Panc1 (cell line): ENCODE measurements around the gene ATF1. TPM values are rescaled to one million over a fixed set of nuclear protein-coding genes. Genes with fewer than 3 reads are reported as not detected.

Experiments used
- ATAC-seq: fragments of 200-7000 bp; cut with Tn5 transposase; 2 replicates; pipeline ENCODE4 v1.9.1; 2020; ENCODE audit warnings: mild to moderate bottlenecking, moderate library complexity
- BruUV-seq: library from RNA; stranded (reverse); fragments of 400-500 nt; replicated peaks from 2 replicates; lab custom pipeline; 2021; lab: Mats Ljungman, UMichigan
- CTCF ChIA-PET: fragments of 300-600 bp; sonication (Branson Sonifier 250); formaldehyde crosslinking; loops from one replicate; lab custom pipeline; 2022; ENCODE audit warnings: antibody characterized with exemption; lab: Charles Lee
- POLR2A ChIA-PET: fragments of 300-600 bp; sonication (Branson Sonifier 250); formaldehyde crosslinking; loops from one replicate; lab custom pipeline; 2022; ENCODE audit warnings: antibody characterized with exemption; lab: Charles Lee
- DNase-seq: peaks from one replicate; pipeline ENCODE4 v3.0.0-alpha.2; 2010; ENCODE audit warnings: low read depth, low spot score
- H3K27ac ChIP-seq: 2 replicates; pipeline ENCODE4 v1.5.1; 2011; ENCODE audit warnings: mild to moderate bottlenecking, low read length, inconsistent platforms
- H3K27me3 ChIP-seq: fragments of 200-500 bp; sonication (Bioruptor generic); 2 replicates; pipeline ENCODE4 v1.6.0; 2014; ENCODE audit warnings: low read length, inconsistent platforms; ENCODE audit not compliant: control insufficient read depth, insufficient read depth
- H3K36me3 ChIP-seq: fragments of 200-500 bp; sonication (Bioruptor generic); 2 replicates; pipeline ENCODE4 v1.5.1; 2014; ENCODE audit warnings: inconsistent platforms, mild to moderate bottlenecking, low read length, moderate library complexity; ENCODE audit not compliant: control insufficient read depth, insufficient read depth
- H3K4me1 ChIP-seq: 2 replicates; pipeline ENCODE4 v1.5.1; 2011; ENCODE audit warnings: inconsistent platforms, mild to moderate bottlenecking, low read length, moderate library complexity; ENCODE audit not compliant: control insufficient read depth, insufficient read depth
- H3K4me3 ChIP-seq, 2 experiments: 2 replicates each; pipeline ENCODE4 v1.5.1; 2011 to 2012; ENCODE audit warnings: low read depth in 2 of 2, low read length in 2 of 2, mild to moderate bottlenecking in 2 of 2, inconsistent platforms in 1 of 2, moderate library complexity in 1 of 2
- H3K9me3 ChIP-seq: fragments of 200-500 bp; sonication (Bioruptor generic); 2 replicates; pipeline ENCODE4 v1.5.1; 2014; ENCODE audit warnings: low read depth, mild to moderate bottlenecking, inconsistent platforms, low read length, moderate library complexity; ENCODE audit not compliant: control insufficient read depth, insufficient read depth
- CTCF ChIP-seq: fragments of 450-650 bp; IDR thresholded peaks from 2 replicates; pipeline ENCODE4 v1.5.1; 2017; ENCODE audit warnings: mild to moderate bottlenecking
- POLR2AphosphoS5 ChIP-seq: IDR thresholded peaks from 2 replicates; pipeline ENCODE4 v1.6.1; 2012; ENCODE audit warnings: mild to moderate bottlenecking, low read depth, low read length, moderate library complexity
- SIN3A ChIP-seq: IDR thresholded peaks from 2 replicates; pipeline ENCODE4 v1.6.1; 2012; ENCODE audit warnings: low read depth, mild to moderate bottlenecking, low read length, moderate library complexity, borderline replicate concordance; ENCODE audit not compliant: insufficient read depth
- TCF7L2 ChIP-seq: IDR thresholded peaks from 2 replicates; pipeline ENCODE4 v1.6.1; 2011; ENCODE audit warnings: mild to moderate bottlenecking, low read depth, low read length, inconsistent platforms
- in situ Hi-C: cut with HindIII; loops from 2 replicates; pipeline ENCODE4 v1.10.0; 2016; ENCODE audit warnings: low sequenced_read_pairs, low pct_unique_long_range_greater_than_20kb
- intact Hi-C: fragments of 100-400 bp; cut with micrococcal nuclease; formaldehyde crosslinking; loops from one replicate; pipeline ENCODE4 v1.10.0; 2022; ENCODE audit not compliant: unreplicated experiment
- total RNA-seq: library from RNA; stranded (reverse); gene quantifications from one replicate; pipeline ENCODE4 v1.2.1, GENCODE V29; 2021; ENCODE audit not compliant: unreplicated experiment
- TF ChIP-seq, protein P1 (sequence below), 2 experiments: IDR thresholded peaks; 2 replicates each; pipeline ENCODE4 v1.6.1; 2011 to 2012; ENCODE audit warnings: low read depth in 2 of 2, control low read depth in 1 of 2, low read length in 1 of 2, mild to moderate bottlenecking in 1 of 2, moderate library complexity in 1 of 2; ENCODE audit not compliant: insufficient read depth in 1 of 2

ATF1 gene
- total RNA-seq, 1 experiment from 2014 or later: 52.2 TPM

GRCh38 chr12:50739611-50740010 is 24.3 kb upstream of the ATF1 start:
- no peak overlapping the region for H3K27ac ChIP-seq
- no peaks in the 10 kb centered on the region for H3K27me3 ChIP-seq
- no peaks in the 10 kb centered on the region for H3K4me1 ChIP-seq
- intact Hi-C loops: loop anchor here (10.0 kb wide), 1 partner anchor 235 kb away; the partner anchor contains the start of gene DIP2B
- BruUV-seq: no TSS peak
- DNase-seq: no peak
- no peaks in the 10 kb centered on the region for H3K9me3 ChIP-seq
- TF ChIP-seq CTCF (no peak), SIN3A (no peak), POLR2AphosphoS5 (no peak)
- POLR2A ChIA-PET: interaction anchor here (0.6 kb wide), 1 partner anchor 176 kb away, joined by 3 read pairs; no protein-coding TSS in a partner anchor
- in situ Hi-C loops: no loop called here
- no peak for ATAC-seq
- peaks cover 6% of the 10 kb centered on the region for H3K36me3 ChIP-seq
- no peak overlapping the region for H3K4me3 ChIP-seq
- CTCF ChIA-PET: no interaction called here

GRCh38 chr12:50740307-50740706 is 23.6 kb upstream of the ATF1 start:
- CTCF ChIA-PET: no interaction called here
- Histone ChIP-seq H3K27ac (no peak overlapping the region), H3K36me3 (peaks cover 8% of the 10 kb centered on the region), H3K4me1 (no peaks in the 10 kb centered on the region), H3K9me3 (no peaks in the 10 kb centered on the region), H3K27me3 (no peaks in the 10 kb centered on the region), H3K4me3 (no peak overlapping the region)
- POLR2A ChIA-PET: no interaction called here
- intact Hi-C loops: no loop called here
- DNase-seq (no peak), ATAC-seq (no peak)
- TF ChIP-seq CTCF: no peak
- TF ChIP-seq TCF7L2: no peak
- TF ChIP-seq, protein P1, sequence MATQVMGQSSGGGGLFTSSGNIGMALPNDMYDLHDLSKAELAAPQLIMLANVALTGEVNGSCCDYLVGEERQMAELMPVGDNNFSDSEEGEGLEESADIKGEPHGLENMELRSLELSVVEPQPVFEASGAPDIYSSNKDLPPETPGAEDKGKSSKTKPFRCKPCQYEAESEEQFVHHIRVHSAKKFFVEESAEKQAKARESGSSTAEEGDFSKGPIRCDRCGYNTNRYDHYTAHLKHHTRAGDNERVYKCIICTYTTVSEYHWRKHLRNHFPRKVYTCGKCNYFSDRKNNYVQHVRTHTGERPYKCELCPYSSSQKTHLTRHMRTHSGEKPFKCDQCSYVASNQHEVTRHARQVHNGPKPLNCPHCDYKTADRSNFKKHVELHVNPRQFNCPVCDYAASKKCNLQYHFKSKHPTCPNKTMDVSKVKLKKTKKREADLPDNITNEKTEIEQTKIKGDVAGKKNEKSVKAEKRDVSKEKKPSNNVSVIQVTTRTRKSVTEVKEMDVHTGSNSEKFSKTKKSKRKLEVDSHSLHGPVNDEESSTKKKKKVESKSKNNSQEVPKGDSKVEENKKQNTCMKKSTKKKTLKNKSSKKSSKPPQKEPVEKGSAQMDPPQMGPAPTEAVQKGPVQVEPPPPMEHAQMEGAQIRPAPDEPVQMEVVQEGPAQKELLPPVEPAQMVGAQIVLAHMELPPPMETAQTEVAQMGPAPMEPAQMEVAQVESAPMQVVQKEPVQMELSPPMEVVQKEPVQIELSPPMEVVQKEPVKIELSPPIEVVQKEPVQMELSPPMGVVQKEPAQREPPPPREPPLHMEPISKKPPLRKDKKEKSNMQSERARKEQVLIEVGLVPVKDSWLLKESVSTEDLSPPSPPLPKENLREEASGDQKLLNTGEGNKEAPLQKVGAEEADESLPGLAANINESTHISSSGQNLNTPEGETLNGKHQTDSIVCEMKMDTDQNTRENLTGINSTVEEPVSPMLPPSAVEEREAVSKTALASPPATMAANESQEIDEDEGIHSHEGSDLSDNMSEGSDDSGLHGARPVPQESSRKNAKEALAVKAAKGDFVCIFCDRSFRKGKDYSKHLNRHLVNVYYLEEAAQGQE (IDR thresholded peaks at IDR 0.05; ENCODE audit: insufficient read depth in 1 of 2, low read depth in 2 of 2, low read length in 1 of 2): no peak
- in situ Hi-C loops: no loop called here
- BruUV-seq: no TSS peak
